Glutamatergic neuron (in vitro differentiated cells): ENCODE measurements around the gene EPHB3. TPM values are rescaled to one million over a fixed set of nuclear protein-coding genes. Genes with fewer than 3 reads are reported as not detected.

Experiments
- DNase-seq: peaks from one replicate; pipeline ENCODE4 v3.0.0; 2022
- H3K27ac Mint-ChIP-seq: one replicate; pipeline ENCODE4 v1.8.0; 2020; ENCODE audit warnings: mild to moderate bottlenecking, mixed read lengths, inconsistent platforms; ENCODE audit not compliant: unreplicated experiment
- H3K27me3 Mint-ChIP-seq: one replicate; pipeline ENCODE4 v1.8.0; 2020; ENCODE audit warnings: mild to moderate bottlenecking, moderate library complexity, mixed read lengths, inconsistent platforms; ENCODE audit not compliant: unreplicated experiment
- H3K36me3 Mint-ChIP-seq: one replicate; pipeline ENCODE4 v1.8.0; 2020; ENCODE audit warnings: mild to moderate bottlenecking, mixed read lengths, inconsistent platforms; ENCODE audit not compliant: unreplicated experiment
- H3K4me1 Mint-ChIP-seq: one replicate; pipeline ENCODE4 v1.8.0; 2020; ENCODE audit warnings: mild to moderate bottlenecking, low read depth, mixed read lengths, inconsistent platforms; ENCODE audit not compliant: unreplicated experiment
- H3K4me3 Mint-ChIP-seq: one replicate; pipeline ENCODE4 v1.8.0; 2020; ENCODE audit warnings: mild to moderate bottlenecking, mixed read lengths, inconsistent platforms; ENCODE audit not compliant: unreplicated experiment
- H3K9me3 Mint-ChIP-seq: one replicate; pipeline ENCODE4 v1.8.0; 2020; ENCODE audit warnings: mild to moderate bottlenecking, moderate library complexity, mixed read lengths, inconsistent platforms; ENCODE audit not compliant: unreplicated experiment
- total RNA-seq: library from RNA; stranded (reverse); fragmentation: NEBNext Ultra II Directional; extraction: Animal tissue kit (Norgen Biotek cat#: 25700); gene quantifications from one replicate; pipeline ENCODE4 v1.2.1, GENCODE V29; 2021; ENCODE audit not compliant: unreplicated experiment
- TF ChIP-seq, protein P1 (sequence below): fragments of 200-600 bp; sonication (generic); IDR thresholded peaks from one replicate; pipeline ENCODE4 v1.5.0; 2021; ENCODE audit not compliant: partially characterized antibody, unreplicated experiment

The EPHB3 gene
- total RNA-seq, 1 donor from 2014 or later: 5.0 TPM

DNA sequence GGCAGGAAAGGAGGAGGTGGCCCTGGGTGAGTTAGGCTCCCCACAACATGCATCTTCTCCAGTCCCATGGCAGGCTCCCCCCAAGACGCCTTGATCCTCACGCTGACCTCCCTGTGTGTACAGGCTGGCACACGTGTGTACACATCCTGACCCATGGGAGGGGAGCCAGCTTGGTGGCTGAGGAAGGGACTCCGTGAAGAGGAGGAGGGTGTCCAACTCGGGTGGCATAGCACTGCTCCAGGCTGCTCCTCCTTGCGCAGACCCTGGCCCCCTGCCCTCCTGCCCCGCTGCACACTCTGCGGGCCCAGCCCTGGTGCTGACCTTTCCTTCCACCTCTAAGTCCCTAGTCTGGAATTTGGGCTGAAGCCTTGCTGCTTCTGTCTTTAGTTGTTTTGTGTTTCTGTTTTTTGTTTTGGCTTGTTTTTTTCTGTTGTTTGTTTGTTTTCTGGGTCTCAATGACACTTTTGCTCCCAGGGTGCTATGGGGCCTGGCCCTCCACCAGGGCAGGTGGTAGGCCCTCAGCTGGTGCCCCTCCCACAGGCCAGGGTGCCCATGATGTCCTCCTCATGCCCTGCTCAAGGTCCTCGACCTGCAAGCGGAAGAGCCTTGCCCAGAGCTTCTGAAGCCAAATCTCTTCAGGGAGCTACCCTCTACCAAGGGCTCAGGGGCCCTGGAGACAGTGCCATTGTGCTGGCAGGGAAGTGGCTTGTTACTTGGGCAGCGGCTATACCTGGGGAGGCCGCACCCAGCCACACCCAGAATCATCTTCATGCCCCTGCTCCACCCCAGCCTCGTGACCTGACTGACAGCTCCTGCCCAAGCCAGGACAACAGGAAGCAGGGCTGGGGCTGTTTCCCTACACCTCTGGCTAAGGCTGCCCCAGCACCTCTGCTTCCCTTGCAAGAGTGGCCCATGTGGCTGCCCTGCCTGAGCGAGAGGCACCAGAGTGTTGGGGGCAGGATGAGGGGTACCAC, 5.1 kb downstream of the EPHB3 start:
- no peaks in the 10 kb centered on the region for H3K36me3 Mint-ChIP-seq
- peaks cover 7% of the 10 kb centered on the region for H3K9me3 Mint-ChIP-seq
- DNase-seq: peak; percentile 19
- no peak overlapping the region for H3K27ac Mint-ChIP-seq
- TF ChIP-seq, protein P1, sequence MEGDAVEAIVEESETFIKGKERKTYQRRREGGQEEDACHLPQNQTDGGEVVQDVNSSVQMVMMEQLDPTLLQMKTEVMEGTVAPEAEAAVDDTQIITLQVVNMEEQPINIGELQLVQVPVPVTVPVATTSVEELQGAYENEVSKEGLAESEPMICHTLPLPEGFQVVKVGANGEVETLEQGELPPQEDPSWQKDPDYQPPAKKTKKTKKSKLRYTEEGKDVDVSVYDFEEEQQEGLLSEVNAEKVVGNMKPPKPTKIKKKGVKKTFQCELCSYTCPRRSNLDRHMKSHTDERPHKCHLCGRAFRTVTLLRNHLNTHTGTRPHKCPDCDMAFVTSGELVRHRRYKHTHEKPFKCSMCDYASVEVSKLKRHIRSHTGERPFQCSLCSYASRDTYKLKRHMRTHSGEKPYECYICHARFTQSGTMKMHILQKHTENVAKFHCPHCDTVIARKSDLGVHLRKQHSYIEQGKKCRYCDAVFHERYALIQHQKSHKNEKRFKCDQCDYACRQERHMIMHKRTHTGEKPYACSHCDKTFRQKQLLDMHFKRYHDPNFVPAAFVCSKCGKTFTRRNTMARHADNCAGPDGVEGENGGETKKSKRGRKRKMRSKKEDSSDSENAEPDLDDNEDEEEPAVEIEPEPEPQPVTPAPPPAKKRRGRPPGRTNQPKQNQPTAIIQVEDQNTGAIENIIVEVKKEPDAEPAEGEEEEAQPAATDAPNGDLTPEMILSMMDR: no peak
- no peak overlapping the region for H3K4me3 Mint-ChIP-seq
- H3K27me3 Mint-ChIP-seq: peaks cover 29% of the 10 kb centered on the region
- peaks cover 21% of the 10 kb centered on the region for H3K4me1 Mint-ChIP-seq

DNA sequence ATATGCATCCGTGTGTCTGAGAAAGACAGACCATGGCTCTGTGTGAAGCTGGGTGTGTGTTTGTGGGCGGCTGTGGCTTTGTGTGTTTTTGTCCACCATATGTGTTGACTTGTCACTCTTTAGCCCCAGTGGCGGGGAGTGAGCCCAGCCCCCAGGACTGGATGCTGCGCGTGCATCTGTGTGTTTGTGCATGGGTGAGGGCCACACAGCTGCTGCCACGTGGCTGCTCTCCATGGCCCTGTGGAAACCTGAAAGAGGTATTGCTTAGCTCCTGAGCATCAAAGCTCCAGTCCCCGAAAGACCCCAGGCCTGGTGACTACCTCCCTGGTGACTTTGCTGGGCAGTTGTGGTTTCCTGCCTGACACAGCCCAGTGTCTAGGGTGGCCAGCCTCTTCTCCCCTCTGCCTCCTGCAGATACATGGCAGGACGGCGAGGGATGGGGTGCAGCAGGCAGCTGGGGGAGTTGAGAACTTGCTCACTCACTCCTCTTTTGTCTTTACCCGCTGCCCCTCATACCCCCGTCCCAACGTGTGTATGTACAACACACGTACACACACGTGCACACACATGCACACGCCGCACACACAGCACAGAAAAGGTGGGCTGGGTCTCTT, 6.5 kb downstream of the EPHB3 start:
- peaks cover 20% of the 10 kb centered on the region for H3K4me1 Mint-ChIP-seq
- DNase-seq: peak; percentile 31
- H3K27ac Mint-ChIP-seq: peak overlapping the region; percentile 77
- H3K9me3 Mint-ChIP-seq: peaks cover 7% of the 10 kb centered on the region
- H3K36me3 Mint-ChIP-seq: no peaks in the 10 kb centered on the region
- TF ChIP-seq, protein P1: no peak
- H3K4me3 Mint-ChIP-seq: peak overlapping the region; percentile 79
- peaks cover 29% of the 10 kb centered on the region for H3K27me3 Mint-ChIP-seq

DNA sequence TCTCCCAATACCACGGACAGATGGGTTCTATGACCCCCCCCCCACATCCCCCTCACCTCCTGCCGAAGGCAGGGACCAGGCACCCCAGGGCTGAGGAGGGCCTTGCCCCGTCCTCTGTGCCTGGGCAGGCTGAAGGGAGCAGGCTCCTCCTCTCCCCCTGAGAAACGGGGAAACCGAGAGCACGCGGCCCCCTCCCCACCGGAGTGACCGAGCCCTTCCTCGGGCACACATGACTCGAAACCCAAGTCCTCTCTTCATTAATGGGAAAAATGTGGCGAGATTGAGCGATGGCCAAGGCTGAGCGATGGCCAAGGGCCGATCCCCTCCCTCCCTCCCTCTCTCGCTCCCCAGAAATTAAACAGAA, 7.0 kb downstream of the EPHB3 start:
- Mint-ChIP-seq H3K36me3 (no peaks in the 10 kb centered on the region), H3K4me1 (peaks cover 16% of the 10 kb centered on the region), H3K4me3 (peak overlapping the region; percentile 79), H3K27me3 (peaks cover 28% of the 10 kb centered on the region), H3K27ac (no peak overlapping the region), H3K9me3 (peaks cover 7% of the 10 kb centered on the region)
- TF ChIP-seq, protein P1: no peak
- no peak for DNase-seq

DNA sequence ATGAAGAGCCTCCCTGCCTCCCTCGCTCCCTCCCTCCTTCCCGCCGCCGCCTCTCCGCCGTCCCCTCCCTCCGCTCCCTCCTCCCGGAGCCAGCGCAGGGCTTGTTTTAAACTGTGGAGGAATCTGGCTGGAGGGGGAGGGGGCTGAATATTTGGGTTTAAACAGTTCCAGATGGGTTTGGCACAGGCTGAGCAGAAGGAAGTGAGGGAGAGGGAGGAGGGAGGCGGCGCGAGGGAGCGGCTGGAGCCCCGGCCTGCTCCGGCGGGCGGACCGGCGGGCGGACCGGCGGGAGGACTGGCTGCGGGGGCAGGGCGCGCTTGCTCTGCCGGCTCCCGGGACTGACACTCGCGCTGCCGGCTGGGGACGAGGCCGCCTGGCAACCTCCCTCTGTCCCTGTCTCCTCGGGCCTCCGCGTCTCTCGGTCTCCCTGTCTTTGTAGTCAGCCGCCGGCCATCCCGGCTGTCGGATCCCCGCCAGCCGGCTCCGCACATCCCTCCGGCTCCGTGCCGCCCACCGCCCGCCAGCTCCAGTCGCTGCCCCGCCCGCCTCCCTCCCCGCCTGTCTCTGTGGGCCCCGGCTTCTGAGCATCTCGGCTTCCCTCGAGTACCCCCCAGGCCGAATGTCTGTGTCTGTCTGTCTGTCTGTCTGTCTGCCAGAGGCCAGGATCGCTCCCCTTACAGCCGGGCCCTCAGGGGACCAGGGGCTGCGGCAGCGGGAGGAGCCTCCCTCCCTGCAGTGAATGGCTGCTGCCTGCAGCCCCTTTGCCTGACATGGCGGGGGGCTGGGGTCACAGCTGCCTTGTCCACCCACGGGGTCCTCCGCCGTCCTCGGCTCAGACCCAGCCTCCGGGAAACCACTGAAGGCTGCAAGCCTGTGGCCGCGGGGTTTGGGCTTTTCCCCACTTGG, 7.6 kb downstream of the EPHB3 start:
- no peaks in the 10 kb centered on the region for H3K36me3 Mint-ChIP-seq
- TF ChIP-seq, protein P1: no peak
- peaks cover 16% of the 10 kb centered on the region for H3K4me1 Mint-ChIP-seq
- H3K9me3 Mint-ChIP-seq: peaks cover 7% of the 10 kb centered on the region
- H3K4me3 Mint-ChIP-seq: peak overlapping the region; percentile 71
- DNase-seq: peak; percentile 71
- H3K27ac Mint-ChIP-seq: no peak overlapping the region
- peaks cover 25% of the 10 kb centered on the region for H3K27me3 Mint-ChIP-seq
